GM19023 (cell line): ENCODE results near the gene DSN1.
"Not testable (repeated sequence)": the region's sequence is repeated elsewhere in the genome, so short reads cannot be mapped to it uniquely, and the experiment has no call there.

Experiments
- ATAC-seq: cut with Tn5 transposase; IDR thresholded peaks from one replicate; pipeline ENCODE4 v1.9.1; 2021; ENCODE audit warnings: mild to moderate bottlenecking, moderate library complexity; ENCODE audit not compliant: unreplicated experiment

The DSN1 gene, protein sequence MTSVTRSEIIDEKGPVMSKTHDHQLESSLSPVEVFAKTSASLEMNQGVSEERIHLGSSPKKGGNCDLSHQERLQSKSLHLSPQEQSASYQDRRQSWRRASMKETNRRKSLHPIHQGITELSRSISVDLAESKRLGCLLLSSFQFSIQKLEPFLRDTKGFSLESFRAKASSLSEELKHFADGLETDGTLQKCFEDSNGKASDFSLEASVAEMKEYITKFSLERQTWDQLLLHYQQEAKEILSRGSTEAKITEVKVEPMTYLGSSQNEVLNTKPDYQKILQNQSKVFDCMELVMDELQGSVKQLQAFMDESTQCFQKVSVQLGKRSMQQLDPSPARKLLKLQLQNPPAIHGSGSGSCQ

DNA sequence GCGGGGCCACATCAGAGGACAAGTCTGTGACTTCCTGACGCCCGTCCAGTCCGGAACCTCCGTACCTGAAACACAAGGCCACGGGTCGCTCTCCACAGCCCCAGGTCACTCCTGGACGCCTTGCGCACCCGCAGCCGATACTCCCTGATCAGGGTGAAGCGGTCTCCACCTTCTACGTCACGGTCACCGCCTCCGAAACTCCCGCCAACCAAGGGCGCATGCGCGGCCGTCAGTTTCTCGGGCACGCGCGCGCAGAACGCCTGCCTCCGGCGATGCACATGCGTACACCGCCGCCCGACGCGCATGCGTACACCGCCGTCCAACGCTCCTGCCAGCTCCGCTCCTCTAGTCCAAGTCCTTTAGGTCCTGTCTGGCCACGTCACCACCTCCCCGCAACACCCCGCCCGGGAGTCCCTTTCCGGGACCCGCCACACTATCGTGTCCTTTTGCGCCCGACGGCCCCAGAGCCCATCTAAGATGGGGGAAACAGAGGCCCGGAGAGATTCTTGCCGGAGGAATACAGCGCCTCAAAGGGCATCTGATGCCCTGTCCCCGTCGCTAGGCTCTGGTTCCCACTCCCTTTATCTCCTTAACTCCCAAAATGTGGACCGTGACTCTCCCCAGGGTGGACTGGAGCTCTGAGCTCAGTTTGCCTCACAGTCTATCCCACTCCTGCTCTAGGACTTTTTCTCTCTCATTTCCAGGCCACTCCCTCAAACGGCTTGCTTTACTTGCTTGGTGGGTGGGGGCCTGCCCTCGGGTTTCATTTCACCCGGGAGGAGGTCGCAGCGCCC lies at the start of gene DSN1:
Gene DSN1, minus strand, starts transcription at position 167 of the 794 bp plus-strand sequence. CDS start 2,305 bp downstream, outside the sequence.
- peak; percentile 84 for ATAC-seq

DNA sequence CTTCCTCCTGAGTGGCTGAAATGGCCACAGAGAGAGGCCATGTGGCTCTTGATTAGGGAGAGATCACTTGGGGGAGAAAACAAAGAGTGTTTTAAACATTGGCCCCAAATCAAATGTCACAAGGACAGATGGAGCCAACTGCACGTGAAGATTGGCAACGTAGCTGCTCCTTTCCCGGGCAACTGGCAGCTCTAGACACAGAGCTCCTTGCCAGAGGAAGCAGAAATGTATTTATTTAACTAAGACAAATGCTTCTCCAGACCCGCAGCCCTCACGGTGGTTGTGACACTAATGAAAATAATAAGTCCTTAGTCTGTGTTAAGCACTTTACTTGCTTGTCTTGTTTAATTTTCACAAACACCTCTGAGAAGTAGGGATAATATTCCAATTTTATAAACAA lies 49.6 kb upstream of the DSN1 start:
- no peak for ATAC-seq

DNA sequence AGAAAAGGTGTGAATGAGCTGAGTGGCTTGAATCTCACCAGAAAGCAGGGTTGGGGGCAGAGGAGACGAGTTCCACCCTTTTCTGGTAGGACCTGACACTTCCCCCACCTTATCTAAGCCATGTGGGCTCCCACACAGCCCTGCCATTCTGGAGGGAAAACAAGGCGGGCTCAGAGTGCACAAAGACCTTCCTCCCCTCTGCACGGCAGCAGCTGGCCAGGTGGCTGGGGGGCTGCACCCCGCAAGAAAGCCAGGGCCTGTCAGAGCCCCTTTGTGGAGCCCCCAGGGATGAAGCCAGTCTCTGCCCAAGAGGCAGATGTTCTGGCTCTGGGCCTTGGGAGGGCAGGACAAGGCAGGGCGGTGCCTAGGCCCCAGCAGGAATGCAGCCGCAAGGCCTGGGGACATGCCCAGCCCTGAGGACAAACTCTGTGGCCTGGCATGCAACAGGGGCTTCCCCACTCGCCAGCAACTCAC lies 48.4 kb upstream of the DSN1 start:
- no peak for ATAC-seq

DNA sequence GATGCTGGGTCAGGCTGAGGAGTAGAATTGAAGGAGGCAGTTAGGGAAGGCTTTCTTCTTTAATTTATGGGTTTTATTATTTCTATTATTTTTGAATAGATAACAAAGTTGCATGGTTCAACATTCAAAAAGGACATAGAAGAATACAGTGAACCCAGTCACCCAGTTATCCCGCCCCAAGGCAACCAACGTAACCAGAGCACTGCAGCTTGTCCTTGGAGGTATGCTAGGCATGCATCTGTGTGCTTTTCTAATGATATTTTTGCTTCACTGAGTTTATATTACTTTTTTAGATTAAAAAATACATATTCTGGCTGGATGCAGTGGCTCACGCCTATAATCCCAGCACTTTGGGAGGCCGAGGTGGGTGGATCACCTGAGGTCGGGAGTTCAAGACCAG lies 47.4 kb upstream of the DSN1 start:
- ATAC-seq, result no peak

DNA sequence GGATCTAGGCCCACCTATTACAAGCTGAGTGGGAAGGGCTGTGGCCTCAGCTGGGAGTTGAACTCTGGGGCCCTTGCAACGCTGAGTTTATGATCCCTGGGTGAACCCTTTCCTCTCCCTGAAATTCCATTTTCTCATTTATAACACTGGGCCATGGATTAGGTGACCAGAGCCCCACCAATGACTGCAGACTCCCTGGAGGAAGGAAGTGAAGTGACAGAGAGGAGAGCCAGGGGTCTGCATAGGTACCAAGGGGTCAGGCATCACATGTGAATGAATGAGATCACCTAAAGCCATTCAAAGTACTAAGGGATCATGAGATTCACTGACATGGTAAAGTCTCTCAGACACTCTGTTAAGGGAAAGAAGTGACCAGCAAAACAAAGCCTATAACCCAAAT lies 46.5 kb upstream of the DSN1 start:
- no peak for ATAC-seq

DNA sequence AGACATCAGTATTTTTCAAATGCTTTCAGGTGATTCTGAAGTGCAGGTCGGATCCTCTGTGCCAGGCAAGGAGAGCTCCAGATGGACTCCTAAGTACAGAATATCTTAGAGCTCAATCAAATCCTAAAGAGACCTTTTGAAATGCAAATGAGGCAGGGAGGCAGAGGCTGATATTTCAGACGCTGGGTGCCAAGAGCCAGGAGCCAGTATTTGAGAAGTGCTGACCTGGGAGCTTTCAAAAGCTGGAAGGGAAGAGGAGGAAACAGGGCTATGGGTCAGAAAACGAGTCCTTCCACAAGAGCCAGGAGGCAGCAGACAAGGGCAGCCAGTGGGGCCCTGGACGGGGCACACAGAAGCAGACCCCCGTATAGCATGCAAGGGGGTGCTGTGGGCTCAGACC lies 46.1 kb upstream of the DSN1 start:
- no peak for ATAC-seq

DNA sequence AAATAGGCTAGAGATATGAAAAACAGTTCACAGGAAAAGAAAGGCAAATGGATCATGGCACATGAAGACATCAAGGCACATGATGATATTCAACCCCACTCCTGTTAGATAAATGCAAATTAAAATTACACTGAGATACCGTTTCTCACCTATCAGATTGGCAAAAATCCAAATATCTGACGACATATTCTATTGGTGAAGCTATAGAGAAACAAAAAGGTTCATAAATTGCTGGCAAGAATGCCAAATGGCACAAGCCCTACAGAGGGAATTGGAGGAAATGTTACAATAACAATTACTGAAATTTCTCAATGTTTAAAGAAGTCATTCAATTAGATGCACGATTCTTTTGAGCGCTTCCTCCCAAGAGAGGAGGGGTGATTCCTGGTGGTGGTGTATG lies 45.3 kb upstream of the DSN1 start:
- no peak for ATAC-seq

DNA sequence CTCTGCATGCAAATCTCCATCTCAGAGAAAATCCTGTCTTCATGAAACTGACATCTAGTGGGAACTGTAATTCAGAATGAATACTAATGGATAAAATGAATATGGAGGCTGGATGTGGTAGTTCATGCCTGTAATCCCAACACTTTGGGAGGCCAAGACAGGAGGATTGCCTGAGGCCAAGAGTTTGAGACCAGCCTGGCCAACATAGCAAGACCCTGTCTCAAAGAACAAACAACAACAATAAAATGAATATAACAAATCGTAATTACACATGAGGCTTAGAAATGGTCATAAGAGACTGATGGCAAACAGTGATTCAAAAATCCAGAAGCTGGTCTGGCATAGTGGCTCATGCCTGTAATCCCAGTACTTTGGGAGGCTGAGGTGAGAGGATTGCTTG lies 44.6 kb upstream of the DSN1 start:
- ATAC-seq, result no peak

DNA sequence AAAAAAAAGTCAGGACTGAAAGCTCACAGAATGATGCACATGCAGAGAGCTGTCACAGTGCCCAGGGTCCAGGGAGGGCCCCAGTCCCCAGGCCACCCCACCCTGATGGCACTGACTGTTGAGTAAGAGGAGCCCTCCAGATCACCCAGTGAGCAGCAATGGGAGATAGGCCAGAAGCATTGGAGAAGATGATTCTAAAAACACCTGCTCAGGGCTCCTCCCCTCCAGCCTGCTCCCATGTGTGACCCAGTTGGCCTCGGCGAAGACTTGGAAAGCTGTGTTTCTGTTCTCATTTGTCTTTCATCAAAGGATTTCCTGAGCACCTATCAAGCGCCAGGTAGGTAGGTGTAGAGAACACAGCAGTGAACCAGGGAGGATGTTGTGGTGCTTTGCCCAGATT lies 43.9 kb upstream of the DSN1 start:
- ATAC-seq, result no peak

DNA sequence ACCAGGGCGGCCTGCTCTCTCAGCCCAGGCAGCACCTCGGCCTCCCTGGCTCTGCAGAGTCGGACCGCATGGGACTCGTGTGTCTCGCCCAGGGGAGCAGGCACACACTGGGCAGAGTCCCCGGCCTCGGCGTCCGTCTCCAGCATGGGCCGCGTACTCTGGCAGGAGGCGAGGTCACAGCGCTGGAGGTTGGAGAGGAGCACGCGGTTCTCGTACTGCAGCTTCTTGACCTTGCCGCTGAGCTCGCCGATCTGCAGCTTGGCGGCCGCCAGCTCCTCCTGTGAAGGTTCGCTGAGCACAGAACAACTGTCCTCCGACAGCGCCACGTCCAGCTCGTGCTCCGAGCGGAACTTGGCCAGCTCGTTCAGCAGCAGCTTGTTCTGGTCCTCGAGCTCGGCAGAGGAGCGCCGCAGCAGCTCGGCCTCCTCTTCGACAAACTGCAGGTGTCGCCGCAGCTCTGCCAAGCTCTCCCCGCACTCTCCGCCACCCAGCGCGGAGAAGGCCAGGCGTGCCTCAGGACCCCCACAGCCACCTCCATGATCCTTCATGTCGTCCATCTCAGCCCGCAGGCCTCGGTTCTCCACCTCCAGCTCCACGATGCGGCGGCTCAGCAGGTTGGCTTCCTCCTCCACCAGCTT lies 42.0 kb upstream of the DSN1 start:
- ATAC-seq, result no peak

DNA sequence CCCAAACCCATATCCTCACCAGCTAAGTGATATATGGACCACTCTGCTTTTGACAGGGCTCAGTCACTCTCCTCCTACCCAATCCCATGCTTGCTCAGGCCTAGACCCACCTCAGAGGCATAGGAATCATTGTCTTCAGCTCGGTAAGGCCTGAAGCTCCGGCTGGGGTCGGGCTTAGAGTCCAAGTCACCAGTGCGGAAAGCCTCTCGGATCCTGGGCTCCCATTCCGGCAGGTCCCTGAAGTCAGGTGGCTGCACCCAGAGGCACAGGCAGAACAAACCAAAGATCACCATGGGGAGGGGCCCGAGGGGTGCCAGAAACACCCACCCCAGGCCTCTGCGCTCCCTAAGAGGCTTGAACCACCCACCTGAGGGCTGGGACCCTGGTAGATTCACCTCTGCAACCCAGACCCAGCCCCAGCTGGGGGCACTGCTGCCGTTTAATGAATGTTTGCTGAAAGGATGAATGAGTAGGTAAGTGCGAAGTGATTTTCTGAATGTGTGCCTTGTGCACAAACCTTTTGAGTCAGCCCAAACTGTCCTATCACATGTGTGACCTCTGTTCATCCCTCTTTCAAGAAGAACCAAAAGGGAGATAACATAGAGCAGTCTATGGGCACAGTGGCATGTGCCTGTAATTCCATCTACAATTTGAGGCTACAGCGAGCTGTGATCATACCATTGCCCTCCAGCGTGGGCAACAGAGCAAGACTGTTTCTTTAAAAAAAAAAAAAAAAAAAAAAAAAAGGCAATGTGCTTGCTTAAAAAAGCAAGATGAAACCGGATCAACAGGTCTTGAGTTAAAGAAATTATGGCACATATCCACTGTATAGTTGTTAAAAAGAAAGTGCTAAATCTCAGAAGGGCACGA lies 39.3 kb upstream of the DSN1 start:
- no peak for ATAC-seq

DNA sequence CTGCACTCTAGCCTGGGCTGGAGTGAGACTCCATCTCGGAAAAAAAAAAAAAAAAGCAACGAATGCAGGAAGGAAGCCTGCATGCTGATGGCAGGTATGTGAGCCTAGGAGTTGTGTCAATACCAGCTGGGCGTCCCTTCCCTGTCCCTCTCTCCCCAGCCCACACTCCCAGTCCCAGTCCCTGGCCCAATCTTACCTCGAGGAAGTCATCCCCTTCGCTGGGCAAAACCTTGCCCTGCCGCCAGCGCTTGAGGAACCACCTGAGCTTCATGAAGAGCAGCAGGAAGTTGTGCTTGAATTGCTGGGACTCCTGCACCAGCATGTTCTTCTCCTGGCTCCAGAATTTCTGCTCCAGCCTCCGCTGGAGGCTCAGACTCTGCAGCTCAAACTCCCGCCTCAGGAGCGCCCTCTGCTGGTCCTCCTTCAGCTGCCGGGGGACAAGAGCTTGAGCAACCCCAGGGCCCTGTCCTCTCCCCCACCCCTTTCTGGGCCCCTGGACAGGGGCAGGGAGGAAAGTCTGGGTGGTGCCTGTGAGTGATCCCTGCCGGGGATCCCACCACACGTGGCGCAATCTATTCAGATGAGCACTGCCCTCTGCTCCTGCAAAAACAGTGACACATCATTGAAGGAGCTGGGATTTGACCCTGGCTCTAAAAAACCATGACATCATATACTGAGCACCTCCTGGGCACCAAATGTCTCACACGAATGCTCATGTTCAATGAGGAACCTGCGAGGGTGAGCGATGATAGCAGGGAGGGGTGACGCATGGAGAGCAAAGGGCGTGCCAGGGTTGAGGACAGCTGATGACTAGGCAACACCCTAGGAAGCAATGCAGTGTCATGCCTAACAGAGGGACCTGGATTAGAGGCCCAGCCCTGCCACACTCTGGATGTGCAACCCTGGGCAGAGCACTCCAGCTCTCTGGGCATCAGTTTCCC lies 35.0 kb upstream of the DSN1 start:
- no peak for ATAC-seq

DNA sequence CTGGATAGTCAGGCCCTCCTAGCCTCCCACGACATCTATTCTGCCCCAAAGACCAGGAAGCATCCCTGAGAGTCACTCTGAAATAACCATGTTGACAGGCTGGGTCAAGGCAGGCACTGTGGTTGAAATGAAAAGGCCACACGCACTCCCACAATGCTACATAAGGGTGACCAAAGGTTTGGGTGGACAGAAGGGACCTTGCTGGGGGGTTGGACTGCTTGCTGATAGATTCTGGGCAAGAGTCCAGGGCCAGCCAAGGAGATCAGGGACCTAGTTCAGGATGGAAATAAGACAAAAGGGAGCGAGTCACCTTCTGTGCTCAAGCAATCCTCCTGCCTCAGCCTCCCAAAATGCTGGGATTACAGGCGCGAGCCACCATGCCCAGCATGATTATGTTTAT lies 32.5 kb upstream of the DSN1 start:
- no peak for ATAC-seq

DNA sequence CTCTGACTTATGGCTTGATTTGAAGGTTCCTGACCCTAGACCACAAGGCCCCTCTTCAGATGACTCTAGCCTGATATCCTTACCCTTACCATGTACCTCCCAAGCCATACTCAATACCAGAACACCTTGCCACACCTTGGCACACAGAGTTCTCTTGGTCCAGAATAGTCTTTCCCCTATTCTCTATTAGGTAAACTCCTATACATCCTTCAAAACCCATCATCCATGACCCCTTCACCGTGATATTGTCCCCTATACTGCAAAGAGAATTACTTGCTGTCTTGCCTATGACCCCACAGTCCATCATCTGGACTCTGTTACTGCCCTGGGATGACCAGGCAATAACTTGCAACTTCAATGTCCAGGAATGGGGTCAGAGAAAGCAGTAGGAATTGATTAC lies 31.8 kb upstream of the DSN1 start:
- ATAC-seq, result no peak

DNA sequence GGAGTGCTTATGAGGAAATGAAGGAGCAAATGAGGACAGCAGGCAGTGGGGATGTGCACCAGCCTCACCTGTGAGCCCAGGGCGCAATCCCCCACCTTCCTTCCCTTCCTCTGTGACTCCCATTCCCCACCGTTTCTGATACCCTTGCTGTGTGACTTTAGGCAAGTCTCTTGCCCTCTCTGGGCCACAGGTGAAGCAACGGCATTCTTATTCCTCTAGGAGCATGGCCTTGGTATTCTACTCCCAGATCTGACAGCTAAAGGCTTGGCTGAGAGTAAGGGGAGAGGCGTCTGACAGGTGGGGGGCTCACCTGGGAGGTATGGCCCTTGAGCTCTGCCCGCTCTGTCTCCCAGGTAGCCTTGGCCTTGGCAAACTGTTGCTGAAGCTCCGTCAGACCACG lies 30.9 kb upstream of the DSN1 start:
- ATAC-seq, result no peak

DNA sequence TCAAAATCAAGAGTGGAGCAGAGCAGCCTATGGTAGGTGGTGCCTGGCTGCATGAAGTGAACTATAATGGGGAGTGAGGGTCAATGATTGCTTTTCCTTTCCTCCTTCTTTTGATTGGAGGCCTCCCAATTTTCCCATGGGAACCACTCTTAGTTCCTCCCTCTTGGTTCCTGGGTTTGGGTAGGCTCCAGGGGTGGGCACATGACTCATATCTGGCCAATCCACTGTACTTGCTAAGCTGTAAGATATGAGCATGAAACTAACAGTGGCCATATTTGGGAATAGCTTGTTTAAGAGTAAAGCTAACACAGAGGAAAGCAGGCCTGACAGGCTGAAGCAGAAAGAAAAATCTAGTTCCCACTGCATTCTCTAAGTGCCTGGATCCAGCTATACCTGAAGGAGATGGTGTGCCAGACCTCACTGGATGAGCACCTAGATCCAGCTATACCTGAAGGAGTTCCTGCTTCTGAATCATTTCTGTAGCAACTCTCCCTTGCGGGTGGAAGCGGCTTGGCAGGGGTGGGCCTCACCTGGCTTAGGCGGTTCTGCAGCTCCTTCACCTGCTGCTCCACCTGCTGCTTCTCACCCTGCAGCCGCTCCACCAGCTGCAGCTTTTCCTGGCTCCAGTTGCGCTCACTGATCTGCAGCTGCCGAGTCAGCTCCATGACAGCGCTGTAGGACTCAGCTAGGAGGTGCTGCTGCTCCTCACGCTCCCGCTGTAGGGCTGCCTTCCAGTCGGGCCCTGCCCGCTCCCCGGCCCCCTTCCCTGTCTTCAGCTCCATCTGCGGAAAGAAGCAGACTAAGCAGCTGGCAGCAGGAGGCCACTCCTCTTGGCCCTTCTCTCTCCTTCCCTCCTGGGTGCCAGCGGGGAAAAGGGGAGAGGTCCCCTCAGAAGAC lies 29.0 kb upstream of the DSN1 start:
- ATAC-seq, result no peak

DNA sequence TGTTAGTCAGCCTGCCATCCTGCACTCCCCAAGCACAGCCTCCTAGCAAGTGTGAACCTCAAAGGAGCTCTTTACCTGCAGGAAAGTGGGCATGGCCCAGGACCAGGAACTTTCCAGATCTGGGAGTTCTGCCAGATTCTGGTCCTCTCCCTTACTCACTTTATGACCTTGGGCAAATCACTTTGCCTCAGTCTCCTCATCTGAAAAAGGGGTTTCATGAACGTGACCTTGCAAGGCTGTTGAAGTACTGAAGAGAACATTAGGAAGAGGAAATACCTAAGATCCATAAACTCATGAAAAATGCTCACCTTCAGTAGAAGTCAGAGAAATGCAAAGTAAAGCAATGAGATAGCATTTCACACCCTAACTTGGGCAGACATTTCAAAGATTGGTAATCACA lies 26.8 kb upstream of the DSN1 start:
- no peak for ATAC-seq

DNA sequence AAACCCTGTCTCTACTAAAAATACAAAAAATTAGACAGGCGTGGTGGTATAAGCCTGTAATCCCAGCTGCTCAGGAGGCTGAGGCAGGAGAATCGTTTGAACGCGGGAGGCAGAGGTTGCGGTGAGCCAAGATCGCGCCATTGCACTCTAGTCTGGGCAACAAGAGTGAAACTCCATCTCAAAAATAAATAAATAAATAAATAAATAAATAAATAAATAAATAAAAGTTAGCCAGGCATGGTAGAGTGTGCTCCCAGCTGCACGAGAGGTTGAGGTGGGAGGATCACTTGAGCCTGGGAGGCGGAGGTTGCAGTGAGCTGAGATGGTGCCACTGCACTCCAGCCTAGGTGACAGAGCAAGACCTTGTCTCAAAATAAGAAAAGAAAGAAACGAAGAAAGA lies 25.8 kb upstream of the DSN1 start:
- not testable (repeated sequence) for ATAC-seq

DNA sequence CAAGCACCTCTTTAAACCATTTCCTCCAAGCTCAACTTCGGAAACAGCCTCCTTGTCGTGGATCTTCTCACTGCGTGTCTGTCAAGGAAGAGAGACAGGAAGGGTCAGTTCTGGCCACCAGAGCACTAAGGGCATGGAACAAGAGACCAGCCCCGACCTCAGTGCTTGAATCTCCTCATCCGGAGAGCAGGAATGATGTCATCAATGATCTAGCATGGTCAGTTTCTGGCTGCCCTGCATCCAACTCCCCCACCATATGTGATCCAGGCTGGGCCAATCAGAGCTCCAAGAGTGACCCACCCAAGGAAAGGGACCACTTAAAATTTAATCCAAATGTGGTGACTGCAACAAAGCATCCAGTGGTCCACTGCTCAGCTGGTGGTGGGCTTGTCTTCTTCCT lies 23.3 kb upstream of the DSN1 start:
- ATAC-seq, result no peak
